ENCODE results near the gene SERPINI2. TPM values are rescaled to one million over a fixed set of nuclear protein-coding genes. Genes with fewer than 3 reads are reported as not detected.

Gene SERPINI2
- total RNA-seq, 1 donor, result not detected

- no peak for TF ChIP-seq CTCF (IDR thresholded peaks at IDR 0.05; ENCODE audit: insufficient read depth, low read length)
- no peak for DNase-seq (ENCODE audit: low read depth)
- no peak overlapping the region for H3K4me3 ChIP-seq (ENCODE audit: low read depth, low read length)
Observed at GRCh38 chr3:167481164-167481563, 7.3 kb upstream of the SERPINI2 start.

- TF ChIP-seq CTCF (IDR thresholded peaks at IDR 0.05; ENCODE audit: insufficient read depth, low read length), result no peak
- no peak for DNase-seq (ENCODE audit: low read depth)
- no peak overlapping the region for H3K4me3 ChIP-seq (ENCODE audit: low read depth, low read length)
Observed at GRCh38 chr3:167480748-167481147, 6.9 kb upstream of the SERPINI2 start.

- TF ChIP-seq CTCF (IDR thresholded peaks at IDR 0.05; ENCODE audit: insufficient read depth, low read length), result no peak
- DNase-seq (ENCODE audit: low read depth), result no peak
Observed at GRCh38 chr3:167469381-167469780, 4.5 kb downstream of the SERPINI2 start.

GRCh38 chr3:167467848-167468611 is 5.8 kb downstream of the SERPINI2 start:
- no peak overlapping the region for H3K4me3 ChIP-seq (ENCODE audit: low read depth, low read length)
- no peak for TF ChIP-seq CTCF (IDR thresholded peaks at IDR 0.05; ENCODE audit: insufficient read depth, low read length)
- no peak for DNase-seq (ENCODE audit: low read depth)

More at GRCh38 chr3:167469381-167469780, 4.5 kb downstream of the SERPINI2 start:
- no peak overlapping the region for H3K4me3 ChIP-seq (ENCODE audit: low read depth, low read length)

- DNase-seq (ENCODE audit: low read depth), result no peak
- no peak overlapping the region for H3K4me3 ChIP-seq (ENCODE audit: low read depth, low read length)
Observed at GRCh38 chr3:167466966-167467365, 6.9 kb downstream of the SERPINI2 start.

GRCh38 chr3:167456157-167456799 is 17.6 kb downstream of the SERPINI2 start:
- H3K4me3 ChIP-seq (ENCODE audit: low read depth, low read length), result no peak overlapping the region
- no peak for TF ChIP-seq CTCF (IDR thresholded peaks at IDR 0.05; ENCODE audit: insufficient read depth, low read length)
- DNase-seq (ENCODE audit: low read depth), result no peak

More at GRCh38 chr3:167466966-167467365, 6.9 kb downstream of the SERPINI2 start:
- no peak for TF ChIP-seq CTCF (IDR thresholded peaks at IDR 0.05; ENCODE audit: insufficient read depth, low read length)
